GM12878 (cell line): Measurements from ENCODE around the gene RASA4B. TPM values are rescaled to one million over a fixed set of nuclear protein-coding genes. Genes with fewer than 3 reads are reported as not detected.

Experiments
- ATAC-seq: fragments of 200-7000 bp; cut with Tn5 transposase; 3 replicates; pipeline ENCODE4 v1.9.1; 2020; ENCODE audit warnings: mild to moderate bottlenecking, moderate library complexity
- BruUV-seq: library from RNA; stranded (reverse); fragments of 400-500 nt; replicated peaks from 2 replicates; lab custom pipeline; 2021; lab: Mats Ljungman, UMichigan
- CTCF ChIA-PET: fragments of 300-600 bp; sonication (Branson Sonifier 250); formaldehyde crosslinking; extraction: SDS; loops from one replicate; lab custom pipeline; 2021; ENCODE audit warnings: inconsistent platforms; lab: Yijun Ruan, JAX
- POLR2A ChIA-PET: fragments of 350-600 bp; formaldehyde crosslinking; extraction: SDS; loops from one replicate; lab custom pipeline; 2021; ENCODE audit warnings: inconsistent platforms; lab: Charles Lee
- RAD21 ChIA-PET: fragments of 300-600 bp; sonication (Branson Sonifier 250); formaldehyde crosslinking; loops from one replicate; lab custom pipeline; 2023; ENCODE audit warnings: antibody characterized with exemption; ENCODE audit not compliant: unreplicated experiment; lab: Charles Lee
- SMC1A ChIA-PET: fragments of 300-600 bp; sonication (Branson Sonifier 250); formaldehyde crosslinking; loops from one replicate; lab custom pipeline; 2023; ENCODE audit not compliant: unreplicated experiment, uncharacterized antibody; lab: Charles Lee
- DNase-seq: peaks from one replicate; pipeline ENCODE4 v3.0.0-alpha.2; 2011; ENCODE audit warnings: low read depth, low spot score
- FAIRE-seq: peaks from 3 replicates; lab custom pipeline; 2011; peaks lifted over from hg19 to GRCh38; lab: Jason Lieb, UNC
- H2AFZ ChIP-seq: 2 replicates; pipeline ENCODE4 v1.6.0; 2011; ENCODE audit warnings: low read depth, low read length, control low read depth; ENCODE audit not compliant: control insufficient read depth
- H3K27ac ChIP-seq: 2 replicates; pipeline ENCODE4 v1.5.1; 2011; ENCODE audit warnings: control low read depth; ENCODE audit not compliant: control insufficient read depth, insufficient read depth
- H3K27me3 ChIP-seq, 2 experiments: replicated peaks in 1 of 2; 2 replicates each; pipeline versions ENCODE4 v1.6.0 to v1.6.1; 2011; ENCODE audit warnings: low read length in 1 of 2; ENCODE audit not compliant: control insufficient read depth in 2 of 2, insufficient read depth in 2 of 2
- H3K36me3 ChIP-seq, 2 experiments: 2 replicates each; pipeline ENCODE4 v1.5.1; 2011; ENCODE audit warnings: low read length in 1 of 2; ENCODE audit not compliant: control insufficient read depth in 2 of 2, insufficient read depth in 2 of 2
- H3K4me1 ChIP-seq: 2 replicates; pipeline ENCODE4 v1.6.1; 2011; ENCODE audit warnings: mild to moderate bottlenecking, low read length, moderate library complexity, mixed read lengths; ENCODE audit not compliant: control insufficient read depth, insufficient read depth
- H3K4me2 ChIP-seq: 2 replicates; pipeline ENCODE4 v1.6.0; 2011; ENCODE audit warnings: control low read depth; ENCODE audit not compliant: control insufficient read depth, insufficient read depth
- H3K4me3 ChIP-seq: fragments of 200-600 bp; sonication (generic); 2 replicates; pipeline ENCODE4 v1.5.1; 2016
- H3K79me2 ChIP-seq: 2 replicates; pipeline ENCODE4 v1.6.0; 2011; ENCODE audit warnings: low read length; ENCODE audit not compliant: control insufficient read depth, insufficient read depth
- H3K9ac ChIP-seq: 2 replicates; pipeline ENCODE4 v1.8.0; 2011; ENCODE audit warnings: low read length, control low read depth, mixed read lengths; ENCODE audit not compliant: control insufficient read depth, insufficient read depth
- H3K9me3 ChIP-seq: replicated peaks from 3 replicates; pipeline ENCODE4 v1.5.1; 2011; ENCODE audit warnings: mild to moderate bottlenecking, low read length; ENCODE audit not compliant: control insufficient read depth, insufficient read depth
- H4K20me1 ChIP-seq: 2 replicates; pipeline ENCODE4 v1.6.0; 2011; ENCODE audit not compliant: control insufficient read depth, insufficient read depth
- ASH2L ChIP-seq: fragments of 300-600, 200-600 bp; sonication (generic); IDR thresholded peaks from 2 replicates; pipeline ENCODE4 v1.6.1; 2017; ENCODE audit warnings: low read depth, mild to moderate bottlenecking, borderline replicate concordance
- ATF7 ChIP-seq: fragments of 450-650 bp; IDR thresholded peaks from 2 replicates; pipeline ENCODE4 v1.6.1; 2016; ENCODE audit warnings: low read depth, mild to moderate bottlenecking
- BHLHE40 ChIP-seq, 2 experiments: fragments of 450-650 bp in 1 of 2; IDR thresholded peaks; 2 replicates each; pipeline ENCODE4 v1.6.1; 2011 to 2017; ENCODE audit warnings: low read depth in 2 of 2, borderline replicate concordance in 1 of 2, improper control_type of control experiment in 1 of 2, low read length in 1 of 2, mild to moderate bottlenecking in 1 of 2
- CBFB ChIP-seq: IDR thresholded peaks from 2 replicates; pipeline ENCODE4 v1.6.1; 2016; ENCODE audit warnings: antibody characterized with exemption, low read depth
- CREM ChIP-seq: IDR thresholded peaks from 2 replicates; pipeline ENCODE4 v1.6.1; 2014; ENCODE audit warnings: antibody characterized with exemption, low read depth
- EP300 ChIP-seq, 2 experiments: fragments of 150-350 bp in 1 of 2; IDR thresholded peaks; 2 replicates each; pipeline ENCODE4 v1.6.1; 2011 to 2012; ENCODE audit warnings: low read depth in 2 of 2, low read length in 2 of 2, borderline replicate concordance in 1 of 2, improper control_type of control experiment in 1 of 2, inconsistent platforms in 1 of 2; ENCODE audit not compliant: control insufficient read depth in 1 of 2
- EZH2 ChIP-seq: IDR thresholded peaks from 2 replicates; pipeline ENCODE4 v1.6.1; 2012; ENCODE audit warnings: low read depth, mild to moderate bottlenecking, control low read depth, inconsistent platforms, low read length, borderline replicate concordance; ENCODE audit not compliant: control insufficient read depth
- MEF2A ChIP-seq: IDR thresholded peaks from 2 replicates; pipeline ENCODE4 v1.6.1; 2011; ENCODE audit warnings: low read depth, mild to moderate bottlenecking, low read length, moderate library complexity; ENCODE audit not compliant: insufficient read depth
- PML ChIP-seq: IDR thresholded peaks from 2 replicates; pipeline ENCODE4 v1.6.1; 2012; ENCODE audit warnings: low read length, inconsistent platforms
- STAT3 ChIP-seq: IDR thresholded peaks from 2 replicates; pipeline ENCODE4 v1.6.1; 2011; ENCODE audit warnings: low read depth, low read length, improper control_type of control experiment
- WGBS: methylation state at CpG from one replicate; pipeline ENCODE4 v1.1.6; 2016; ENCODE audit warnings: low lambda C conversion rate; ENCODE audit not compliant: insufficient replicate concordance, insufficient coverage; ENCODE audit errors: missing lambda C conversion rate; 5-methylcytosine and 5-hydroxymethylcytosine counted together
- in situ Hi-C: fragments of 300-500 bp; cut with MboI; formaldehyde crosslinking; loops from 9 replicates; pipeline ENCODE4 v1.14.3; 2018; ENCODE audit warnings: mixed read lengths
- intact Hi-C: fragments of 100-400 bp; cut with micrococcal nuclease; formaldehyde crosslinking; loops from one replicate; pipeline ENCODE4 v1.14.2; 2022; ENCODE audit not compliant: unreplicated experiment
- polyA plus RNA-seq, 11 experiments: library from polyadenylated mRNA; depleted of rRNA in 4 of 11; unstranded in 6 of 11; stranded (reverse) in 5 of 11; fragments of >200 nt; fragmentation: Nextera tagmentation in 4 of 11; fragmentation: Illumina TruSeq in 1 of 11; extraction: Ambion mirVana in 4 of 11; extraction: Trizol in 1 of 11; gene quantifications; 1 replicate in 1 of 11; 2 replicates in 10 of 11; pipeline versions ENCODE4 v1.2.1 to v1.2.3, GENCODE V29; 2011 to 2016; ENCODE audit warnings: inconsistent platforms in 2 of 11, missing spikeins in 2 of 11, low read depth in 1 of 11
- total RNA-seq, 4 experiments: library from RNA; depleted of rRNA in 3 of 4; stranded (reverse); fragments of >200 nt in 3 of 4; fragmentation: Illumina TruSeq in 1 of 4; extraction: Trizol in 1 of 4; gene quantifications; 2 replicates each; pipeline versions ENCODE4 v1.2.1 to v1.2.3, GENCODE V29; 2013 to 2021
- TF ChIP-seq, protein P1 (sequence below): fragments of 450-650 bp; formaldehyde crosslinking; IDR thresholded peaks from 2 replicates; pipeline ENCODE4 v1.5.0; 2022; ENCODE audit warnings: mild to moderate bottlenecking, missing genetic modification characterization
- TF ChIP-seq, protein P2 (sequence below): fragments of 450-650 bp; formaldehyde crosslinking; IDR thresholded peaks from 2 replicates; pipeline ENCODE4 v1.4.0; 2020; ENCODE audit warnings: mild to moderate bottlenecking, moderate library complexity
- TF ChIP-seq, protein P3 (sequence below): fragments of 450-650 bp; IDR thresholded peaks from 2 replicates; pipeline ENCODE4 v1.6.1; 2016; ENCODE audit warnings: mild to moderate bottlenecking

RASA4B gene
- total and polyA plus RNA-seq, 10 of the 15 experiments (the other 5 are each of a cell fraction or from before 2014, with no cell fraction given), result 0.10 to 16.4 (median 6.4) TPM

DNA sequence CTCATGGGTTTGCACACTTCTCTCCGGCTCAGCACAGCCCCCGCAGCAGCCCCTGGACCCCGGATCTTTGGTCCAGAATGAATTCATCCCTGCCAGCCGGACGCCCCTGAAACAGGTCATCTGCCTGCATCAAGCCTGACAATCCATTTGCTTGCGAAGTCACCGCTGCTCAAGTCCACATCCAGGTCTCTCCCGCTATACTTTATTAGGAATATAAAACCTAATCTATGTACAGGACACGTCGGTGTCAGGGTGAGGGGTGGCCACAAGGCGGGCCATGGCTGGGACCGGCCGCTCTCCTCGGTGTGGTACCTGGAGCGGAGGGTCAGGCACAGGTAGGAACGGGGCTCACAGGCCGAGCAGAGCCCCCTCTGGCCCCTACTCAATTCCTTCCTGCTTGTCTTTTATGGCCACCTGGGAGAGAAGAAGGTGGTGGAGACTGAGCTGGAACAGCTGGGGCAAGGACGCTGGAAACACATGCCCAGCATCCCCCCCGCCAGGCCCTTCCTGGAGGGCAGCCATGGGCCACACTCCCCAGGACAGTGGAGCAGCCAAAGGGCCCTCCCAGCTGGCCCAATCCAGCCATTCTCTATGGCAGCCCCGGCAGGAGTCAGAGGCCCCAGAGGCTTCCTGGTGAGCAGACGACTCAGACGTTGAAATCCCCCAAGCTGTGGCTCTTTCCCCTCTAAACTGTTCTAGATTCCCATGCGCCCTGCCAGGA, 44.1 kb downstream of the RASA4B start:
- Histone ChIP-seq H3K4me1 (no peaks in the 10 kb centered on the region), H3K9ac (no peak overlapping the region), H3K27ac (no peak overlapping the region), H3K27me3 (no peaks in the 10 kb centered on the region), H3K9me3 (no peaks in the 10 kb centered on the region), H3K4me2 (no peak overlapping the region), H3K79me2 (peaks cover 2% of the 10 kb centered on the region), H2AFZ (no peak overlapping the region), H4K20me1 (no peaks in the 10 kb centered on the region), H3K36me3 (peaks cover 6 to 21% of the 10 kb centered on the region in 2 experiments), H3K4me3 (no peak overlapping the region)
- intact Hi-C loops (no loop called here), in situ Hi-C loops (no loop called here)
- ATAC-seq (no peak), FAIRE-seq (no peak), DNase-seq (no peak)
- 77% methylated on average over 23 of the region's 23 CpGs for WGBS
- ChIA-PET SMC1A (no interaction called here), POLR2A (no interaction called here), CTCF (no interaction called here), RAD21 (no interaction called here)
- no TSS peak for BruUV-seq
- TF ChIP-seq ASH2L (no peak), MEF2A (no peak), STAT3 (no peak), EZH2 (no peak), ATF7 (no peak), EP300 (IDR thresholded peaks at IDR 0.05; ENCODE audit: borderline replicate concordance in 1 of 2, control insufficient read depth in 1 of 2, low read depth in 2 of 2, low read length in 2 of 2) (no peak), CREM (no peak), CBFB (no peak), BHLHE40 (IDR thresholded peaks at IDR 0.05; ENCODE audit: borderline replicate concordance in 1 of 2, low read depth in 2 of 2, low read length in 1 of 2) (no peak), PML (no peak)
- TF ChIP-seq, protein P1, sequence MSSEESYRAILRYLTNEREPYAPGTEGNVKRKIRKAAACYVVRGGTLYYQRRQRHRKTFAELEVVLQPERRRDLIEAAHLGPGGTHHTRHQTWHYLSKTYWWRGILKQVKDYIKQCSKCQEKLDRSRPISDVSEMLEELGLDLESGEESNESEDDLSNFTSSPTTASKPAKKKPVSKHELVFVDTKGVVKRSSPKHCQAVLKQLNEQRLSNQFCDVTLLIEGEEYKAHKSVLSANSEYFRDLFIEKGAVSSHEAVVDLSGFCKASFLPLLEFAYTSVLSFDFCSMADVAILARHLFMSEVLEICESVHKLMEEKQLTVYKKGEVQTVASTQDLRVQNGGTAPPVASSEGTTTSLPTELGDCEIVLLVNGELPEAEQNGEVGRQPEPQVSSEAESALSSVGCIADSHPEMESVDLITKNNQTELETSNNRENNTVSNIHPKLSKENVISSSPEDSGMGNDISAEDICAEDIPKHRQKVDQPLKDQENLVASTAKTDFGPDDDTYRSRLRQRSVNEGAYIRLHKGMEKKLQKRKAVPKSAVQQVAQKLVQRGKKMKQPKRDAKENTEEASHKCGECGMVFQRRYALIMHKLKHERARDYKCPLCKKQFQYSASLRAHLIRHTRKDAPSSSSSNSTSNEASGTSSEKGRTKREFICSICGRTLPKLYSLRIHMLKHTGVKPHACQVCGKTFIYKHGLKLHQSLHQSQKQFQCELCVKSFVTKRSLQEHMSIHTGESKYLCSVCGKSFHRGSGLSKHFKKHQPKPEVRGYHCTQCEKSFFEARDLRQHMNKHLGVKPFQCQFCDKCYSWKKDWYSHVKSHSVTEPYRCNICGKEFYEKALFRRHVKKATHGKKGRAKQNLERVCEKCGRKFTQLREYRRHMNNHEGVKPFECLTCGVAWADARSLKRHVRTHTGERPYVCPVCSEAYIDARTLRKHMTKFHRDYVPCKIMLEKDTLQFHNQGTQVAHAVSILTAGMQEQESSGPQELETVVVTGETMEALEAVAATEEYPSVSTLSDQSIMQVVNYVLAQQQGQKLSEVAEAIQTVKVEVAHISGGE (CRISPR knock-in tag), result no peak
- TF ChIP-seq, protein P2, sequence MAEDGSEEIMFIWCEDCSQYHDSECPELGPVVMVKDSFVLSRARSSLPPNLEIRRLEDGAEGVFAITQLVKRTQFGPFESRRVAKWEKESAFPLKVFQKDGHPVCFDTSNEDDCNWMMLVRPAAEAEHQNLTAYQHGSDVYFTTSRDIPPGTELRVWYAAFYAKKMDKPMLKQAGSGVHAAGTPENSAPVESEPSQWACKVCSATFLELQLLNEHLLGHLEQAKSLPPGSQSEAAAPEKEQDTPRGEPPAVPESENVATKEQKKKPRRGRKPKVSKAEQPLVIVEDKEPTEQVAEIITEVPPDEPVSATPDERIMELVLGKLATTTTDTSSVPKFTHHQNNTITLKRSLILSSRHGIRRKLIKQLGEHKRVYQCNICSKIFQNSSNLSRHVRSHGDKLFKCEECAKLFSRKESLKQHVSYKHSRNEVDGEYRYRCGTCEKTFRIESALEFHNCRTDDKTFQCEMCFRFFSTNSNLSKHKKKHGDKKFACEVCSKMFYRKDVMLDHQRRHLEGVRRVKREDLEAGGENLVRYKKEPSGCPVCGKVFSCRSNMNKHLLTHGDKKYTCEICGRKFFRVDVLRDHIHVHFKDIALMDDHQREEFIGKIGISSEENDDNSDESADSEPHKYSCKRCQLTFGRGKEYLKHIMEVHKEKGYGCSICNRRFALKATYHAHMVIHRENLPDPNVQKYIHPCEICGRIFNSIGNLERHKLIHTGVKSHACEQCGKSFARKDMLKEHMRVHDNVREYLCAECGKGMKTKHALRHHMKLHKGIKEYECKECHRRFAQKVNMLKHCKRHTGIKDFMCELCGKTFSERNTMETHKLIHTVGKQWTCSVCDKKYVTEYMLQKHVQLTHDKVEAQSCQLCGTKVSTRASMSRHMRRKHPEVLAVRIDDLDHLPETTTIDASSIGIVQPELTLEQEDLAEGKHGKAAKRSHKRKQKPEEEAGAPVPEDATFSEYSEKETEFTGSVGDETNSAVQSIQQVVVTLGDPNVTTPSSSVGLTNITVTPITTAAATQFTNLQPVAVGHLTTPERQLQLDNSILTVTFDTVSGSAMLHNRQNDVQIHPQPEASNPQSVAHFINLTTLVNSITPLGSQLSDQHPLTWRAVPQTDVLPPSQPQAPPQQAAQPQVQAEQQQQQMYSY (CRISPR knock-in tag), result no peak
- TF ChIP-seq, protein P3, sequence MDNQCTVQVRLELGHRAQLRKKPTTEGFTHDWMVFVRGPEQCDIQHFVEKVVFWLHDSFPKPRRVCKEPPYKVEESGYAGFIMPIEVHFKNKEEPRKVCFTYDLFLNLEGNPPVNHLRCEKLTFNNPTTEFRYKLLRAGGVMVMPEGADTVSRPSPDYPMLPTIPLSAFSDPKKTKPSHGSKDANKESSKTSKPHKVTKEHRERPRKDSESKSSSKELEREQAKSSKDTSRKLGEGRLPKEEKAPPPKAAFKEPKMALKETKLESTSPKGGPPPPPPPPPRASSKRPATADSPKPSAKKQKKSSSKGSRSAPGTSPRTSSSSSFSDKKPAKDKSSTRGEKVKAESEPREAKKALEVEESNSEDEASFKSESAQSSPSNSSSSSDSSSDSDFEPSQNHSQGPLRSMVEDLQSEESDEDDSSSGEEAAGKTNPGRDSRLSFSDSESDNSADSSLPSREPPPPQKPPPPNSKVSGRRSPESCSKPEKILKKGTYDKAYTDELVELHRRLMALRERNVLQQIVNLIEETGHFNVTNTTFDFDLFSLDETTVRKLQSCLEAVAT, result no peak
